Measurements from ENCODE around the gene PIGS.
"Not testable (repeated sequence)": the region's sequence is repeated elsewhere in the genome, so short reads cannot be mapped to it uniquely, and the experiment has no call there.

Gene PIGS

DNA sequence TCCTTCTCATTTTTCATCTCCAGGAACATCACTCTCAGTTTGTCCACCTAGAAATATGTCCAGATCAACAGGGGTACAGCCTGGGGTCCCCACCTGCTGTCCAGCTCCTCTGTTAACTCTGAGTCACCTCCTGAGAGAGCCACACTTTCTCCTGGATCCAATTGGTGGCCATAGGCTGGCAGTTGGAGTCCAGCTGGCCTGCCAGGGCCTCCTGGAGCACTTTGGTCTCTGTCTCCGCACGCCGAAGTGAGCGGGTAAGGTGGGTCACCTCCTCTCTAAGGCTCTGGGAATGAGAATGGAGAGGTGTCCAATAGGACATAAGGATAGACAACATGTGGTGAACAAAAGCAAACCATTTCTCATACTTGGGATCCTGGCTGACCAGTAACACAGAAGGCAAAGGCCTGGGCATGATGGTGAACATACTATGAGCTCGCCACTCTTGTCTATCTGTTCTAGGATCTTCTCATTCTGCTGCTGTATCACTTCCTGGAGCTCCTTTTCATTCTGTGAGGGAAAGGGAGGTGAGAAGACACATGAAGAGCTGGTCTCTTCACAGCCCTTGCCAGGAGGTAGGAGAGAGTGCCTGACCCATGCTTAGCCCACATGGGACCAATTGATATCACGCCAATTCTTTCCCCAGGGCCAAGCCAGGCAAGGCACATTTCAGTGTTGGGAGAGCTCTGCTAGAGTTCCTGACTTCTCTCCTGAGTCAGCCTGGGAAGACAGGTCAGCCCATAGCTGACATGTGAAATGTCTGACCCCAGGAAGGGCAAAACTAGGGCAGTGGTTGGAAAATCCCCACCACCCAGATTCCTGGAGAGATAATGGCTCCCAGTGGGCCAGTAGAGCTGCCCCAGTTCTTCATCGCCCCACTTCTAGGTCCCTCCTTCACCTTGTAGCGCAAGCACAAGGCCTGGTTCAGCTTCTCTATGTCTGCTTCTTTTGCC lies 7.2 kb upstream of the PIGS start:
- DNase-seq, result no peak

DNA sequence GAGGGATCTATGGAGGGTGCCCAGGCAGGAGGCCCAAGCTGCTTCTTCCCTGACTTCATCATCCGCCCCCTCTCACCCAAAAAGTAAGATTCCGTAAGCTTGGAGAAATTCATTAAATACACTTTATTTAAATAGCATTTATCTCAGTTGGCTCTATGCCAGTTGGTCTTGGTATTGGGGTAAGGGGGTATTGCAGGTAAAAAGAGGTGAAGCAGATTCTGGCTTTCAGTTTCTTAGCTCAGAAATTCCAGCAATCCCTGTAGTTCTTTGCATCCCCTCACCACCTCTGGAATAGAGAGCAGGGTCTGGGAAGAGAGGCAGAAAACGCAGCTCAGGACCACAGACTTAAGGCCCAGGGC lies 6.1 kb upstream of the PIGS start:
- no peak for DNase-seq

DNA sequence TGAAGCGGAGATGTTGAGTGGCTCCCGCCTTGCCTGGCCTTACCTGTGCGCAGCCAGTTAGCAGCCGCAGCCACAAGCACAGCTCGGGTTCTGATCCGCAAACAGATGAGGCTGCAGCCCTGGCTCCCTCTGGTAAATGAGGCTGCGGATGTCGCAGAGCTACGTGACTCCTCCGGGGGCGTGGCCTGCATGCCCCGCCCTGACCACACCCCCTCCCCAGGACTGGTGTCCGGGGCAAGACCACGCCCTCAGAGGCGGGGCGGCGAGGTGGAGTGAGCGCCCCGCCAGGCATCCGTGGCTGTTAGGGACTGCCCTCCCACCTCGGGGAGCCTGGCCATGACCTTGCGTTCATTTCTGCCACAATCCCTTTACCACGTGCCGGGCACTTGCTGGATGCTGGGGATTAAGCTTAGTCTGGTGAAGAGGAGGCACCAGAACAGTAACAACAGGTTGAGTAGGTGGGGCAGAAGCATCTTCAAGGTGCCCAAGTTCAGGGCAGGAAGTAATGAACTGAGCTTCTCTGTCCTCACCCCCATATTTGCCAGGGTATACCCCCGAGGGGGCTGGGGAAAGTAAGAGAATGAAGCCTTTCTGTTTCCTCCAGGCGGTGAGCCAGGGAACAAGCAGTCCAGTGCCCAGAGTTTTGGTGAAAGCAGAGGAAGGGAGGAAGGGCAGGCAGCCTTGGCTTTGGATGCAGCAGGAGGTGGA lies 5.6 kb upstream of the PIGS start, which contains the start of gene ALDOC:
Gene ALDOC (minus strand): TSS at position 138 of the 708 bp plus-strand sequence. CDS start 1,363 bp downstream, outside the sequence.
- peak; percentile 99 for DNase-seq

DNA sequence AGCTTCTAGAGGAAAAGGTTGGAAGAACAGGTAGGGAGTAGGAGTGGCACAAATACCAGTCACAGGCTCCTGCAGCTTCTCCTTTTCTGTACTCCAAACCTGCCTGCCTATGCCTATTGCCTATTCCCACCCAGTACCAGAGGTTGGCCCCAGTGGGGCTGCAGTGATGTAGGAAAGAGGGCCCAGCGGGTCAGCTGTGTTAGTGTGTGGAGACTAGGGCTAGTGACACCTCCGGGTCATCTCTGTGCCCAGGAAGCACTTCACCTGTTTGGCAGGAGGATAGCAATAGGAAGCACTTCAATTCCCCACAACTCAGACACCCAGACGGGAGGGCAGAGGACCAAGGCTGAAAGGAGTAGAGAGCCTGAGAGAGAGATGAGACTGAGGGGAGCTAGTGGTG lies 4.7 kb upstream of the PIGS start:
- not testable (repeated sequence) for DNase-seq

GRCh38 chr17:28575126-28575795 lies 3.9 kb upstream of the PIGS start:
- no peak for DNase-seq

DNA sequence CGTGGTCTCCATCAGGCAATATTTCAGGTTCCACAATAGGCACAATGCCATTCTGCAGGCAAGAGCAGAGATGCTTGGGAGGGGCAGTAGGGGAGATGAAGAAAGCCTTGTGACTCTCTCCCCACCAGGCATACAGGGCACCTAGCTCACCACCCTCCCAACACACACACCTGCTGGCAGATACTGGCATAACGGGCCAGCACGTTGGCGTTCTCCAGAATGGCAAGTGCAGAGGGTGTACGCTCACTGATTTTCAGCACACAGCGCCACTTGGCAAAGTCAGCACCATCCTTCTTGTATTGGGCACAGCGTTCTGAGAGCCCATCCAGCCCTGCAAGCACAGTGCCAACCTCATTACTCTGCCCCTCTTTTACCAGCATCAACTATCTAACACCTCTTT lies 3.2 kb upstream of the PIGS start:
- no peak for DNase-seq

GRCh38 chr17:28573966-28574480 lies 2.7 kb upstream of the PIGS start:
- no peak for DNase-seq

- DNase-seq, result no peak
Measured at GRCh38 chr17:28573521-28573920, 2.2 kb upstream of the PIGS start.

GRCh38 chr17:28573040-28573380 lies 1.7 kb upstream of the PIGS start:
- no peak for DNase-seq

DNA sequence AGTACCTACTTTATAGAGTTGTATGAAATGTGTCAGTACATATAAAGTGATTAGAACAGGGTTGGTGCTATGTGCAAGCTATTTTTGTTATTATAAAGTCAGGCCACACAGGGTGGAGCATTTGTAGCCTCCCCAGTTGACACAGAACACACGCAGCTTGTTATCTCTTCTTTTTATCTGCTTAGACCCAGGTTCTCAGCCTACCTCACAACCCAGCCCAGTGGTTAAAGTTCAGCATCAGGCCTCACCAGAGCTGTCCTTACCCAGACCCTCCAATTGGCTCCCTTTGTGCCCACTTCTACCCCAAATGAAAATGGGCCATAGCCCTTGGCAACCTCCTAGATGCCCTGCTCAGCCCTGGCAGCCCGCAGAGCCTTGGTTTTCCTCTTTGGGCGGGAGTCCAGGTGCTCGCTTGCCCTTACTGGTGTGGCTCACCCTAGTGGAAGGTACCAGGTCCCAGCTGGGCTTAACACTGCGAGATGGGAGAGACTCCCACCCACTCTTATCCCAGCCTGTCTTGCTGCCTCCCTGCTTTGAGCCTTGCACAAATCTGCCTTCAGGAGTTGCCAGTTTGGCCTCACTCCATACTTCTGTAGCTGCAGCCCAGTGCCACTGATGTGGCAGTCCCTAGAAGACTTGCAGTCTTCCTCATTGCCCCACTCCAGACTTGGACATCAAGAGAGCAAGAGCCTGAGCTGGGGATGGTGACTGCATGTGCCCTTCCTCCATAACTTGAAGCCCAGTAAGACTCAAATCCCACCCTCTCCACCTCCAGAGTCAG lies 1.1 kb upstream of the PIGS start:
- no peak for DNase-seq

DNA sequence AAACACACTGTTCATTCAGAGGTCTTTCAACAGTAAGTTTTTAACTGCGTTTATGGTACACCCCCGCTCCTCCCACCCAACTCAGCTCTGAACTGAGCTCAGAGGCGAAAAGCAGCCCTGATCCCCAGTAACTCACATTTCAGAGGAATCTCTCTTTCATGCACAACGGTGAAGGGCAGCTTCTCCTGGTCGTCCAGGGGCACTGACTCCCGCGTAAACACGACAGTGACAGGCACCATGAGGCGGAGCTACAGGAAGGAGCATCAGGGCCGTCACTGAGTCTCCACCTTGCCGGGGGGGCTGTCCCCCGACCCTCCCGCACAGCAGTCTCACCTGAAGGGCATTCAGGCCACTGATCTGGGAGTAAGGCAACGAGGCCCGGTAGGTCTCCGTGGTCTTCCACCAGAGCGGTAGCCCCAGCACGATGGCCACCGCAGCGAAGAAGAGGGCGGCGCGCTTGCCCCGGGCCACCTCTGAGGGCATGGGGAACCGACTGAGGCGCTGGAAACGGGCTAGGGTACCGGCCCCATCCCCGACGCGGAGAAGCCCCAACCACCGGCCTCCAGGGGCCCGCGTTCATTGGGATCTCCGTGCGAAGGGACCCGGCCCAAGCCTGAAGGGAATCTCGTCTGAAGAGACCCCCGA lies 486 bp downstream of the PIGS start:
- peak; percentile 61 to 63 for DNase-seq

DNA sequence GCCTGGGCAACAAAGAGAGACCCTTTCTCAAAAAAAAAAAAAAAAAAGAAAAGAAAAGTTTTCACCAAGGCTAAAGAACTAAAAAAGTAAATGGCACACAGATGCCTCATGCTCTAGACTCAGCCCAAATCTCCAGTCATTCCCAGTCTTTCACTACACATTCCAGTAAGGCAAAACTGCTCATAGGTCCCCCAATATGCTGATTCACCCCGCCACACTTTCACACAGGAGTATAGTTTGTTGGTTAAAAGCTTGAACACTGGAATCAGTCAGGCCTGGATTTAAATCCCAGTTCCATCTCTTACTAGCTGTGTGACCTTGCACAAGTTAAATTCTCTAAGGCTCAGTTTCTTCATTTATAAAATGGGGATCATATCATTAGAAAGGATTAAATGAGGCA lies 1.9 kb downstream of the PIGS start:
- no peak for DNase-seq

DNA sequence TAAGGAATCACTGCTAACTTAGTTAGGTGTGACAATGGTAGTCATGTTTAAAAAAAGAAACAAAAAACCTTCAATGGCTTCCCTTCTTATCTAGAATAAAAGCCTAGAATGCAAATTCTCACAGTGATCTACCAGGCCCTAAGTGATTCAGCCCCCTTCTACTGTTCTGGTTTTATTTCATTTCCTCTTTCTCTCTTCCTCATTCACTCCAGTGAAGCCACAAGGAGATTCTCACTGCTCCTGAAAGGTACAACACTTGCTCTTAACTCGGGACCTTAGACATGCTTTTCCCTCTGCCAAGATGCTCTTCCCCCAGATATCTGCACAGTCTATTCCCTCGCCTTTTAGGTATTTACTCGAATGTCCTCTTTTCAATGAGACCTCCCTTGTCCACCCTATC lies 3.7 kb downstream of the PIGS start:
- no peak for DNase-seq

GRCh38 chr17:28563475-28563874 lies 7.8 kb downstream of the PIGS start:
- DNase-seq, result no peak

- DNase-seq, result no peak
Measured at GRCh38 chr17:28555022-28555421, 16.3 kb downstream of the PIGS start.

- DNase-seq, result no peak
Measured at GRCh38 chr17:28554565-28554964, 16.8 kb downstream of the PIGS start.

- no peak for DNase-seq
Measured at GRCh38 chr17:28553000-28553505, 18.3 kb downstream of the PIGS start.

DNA sequence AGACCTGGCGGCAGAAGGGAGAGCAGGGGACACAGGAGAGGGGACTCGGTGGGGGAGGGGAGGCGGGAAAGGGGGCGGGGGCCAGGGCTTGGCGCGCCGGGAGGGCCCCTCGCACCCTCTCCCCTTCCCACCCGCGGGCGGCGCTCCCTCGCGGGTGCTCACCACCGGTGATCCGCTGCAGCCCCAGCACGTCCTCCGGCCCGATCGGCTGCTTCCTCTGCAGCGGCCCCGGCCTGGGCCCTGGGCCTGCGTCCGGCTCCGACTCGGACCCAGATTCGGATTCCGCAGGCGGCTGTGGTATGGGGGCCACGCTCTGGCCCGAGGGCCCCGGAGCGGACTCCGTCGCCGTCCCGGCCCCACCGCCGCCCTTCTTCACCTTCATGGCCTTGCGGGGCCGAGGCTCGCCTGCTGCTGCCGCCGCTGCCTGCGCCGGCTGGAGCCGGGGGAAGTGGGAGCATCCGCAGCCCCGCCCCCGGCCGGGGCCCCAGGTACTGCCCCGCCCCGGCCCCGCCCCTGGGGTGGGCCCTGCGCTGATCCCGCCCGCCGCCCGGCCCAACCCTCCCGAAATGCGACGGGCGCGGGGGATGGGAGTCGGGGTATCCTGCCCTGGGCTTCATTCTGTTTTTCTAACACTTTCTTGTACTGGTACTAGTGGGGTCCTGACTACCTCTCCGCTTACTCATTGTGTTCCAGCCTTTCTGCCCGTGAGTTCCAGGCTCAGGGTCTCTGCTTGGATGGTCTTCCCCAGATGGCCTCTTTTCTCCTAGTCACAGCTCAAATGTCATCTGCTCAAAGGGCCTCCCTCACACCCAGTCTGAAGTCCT lies 18.9 kb downstream of the PIGS start, which contains the start of gene UNC119:
Gene UNC119 (minus strand): TSS at position 449 of the 824 bp plus-strand sequence. CDS start 67 bp downstream, at position 382.
- peak; percentile 83 to 86 for DNase-seq

- DNase-seq, result no peak
Measured at GRCh38 chr17:28551421-28552175, 19.7 kb downstream of the PIGS start.

DNA sequence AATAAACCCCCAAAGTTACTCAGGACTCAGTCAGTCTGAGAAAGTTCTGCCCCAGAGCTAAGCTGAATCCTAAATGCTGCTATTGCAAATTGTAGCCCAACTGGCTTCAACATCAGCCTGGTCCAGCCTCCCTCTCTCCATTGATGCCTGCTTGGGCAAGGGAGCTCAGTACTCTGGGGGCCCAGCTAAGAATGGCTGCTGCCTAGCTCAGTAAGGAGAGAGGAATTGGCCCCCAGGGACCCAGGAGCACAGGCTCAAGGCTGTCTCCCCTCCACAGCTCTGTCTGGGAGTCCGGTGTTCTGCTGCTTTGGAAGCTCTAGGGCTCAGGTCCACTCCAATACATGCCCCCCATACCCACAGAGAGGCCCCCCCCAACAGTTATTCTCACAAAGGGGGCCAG lies 20.5 kb downstream of the PIGS start:
- DNase-seq, result no peak
